CD4-positive, alpha-beta T cell treated with Interleukin-6 for 4 hours (primary cell): ENCODE results near the gene LRRC8A.
"Not testable (repeated sequence)": the region's sequence is repeated elsewhere in the genome, so short reads cannot be mapped to it uniquely, and the experiment has no call there.

ENCODE experiments used
- DNase-seq: peaks from one replicate; pipeline ENCODE4 v3.0.0-alpha.2; 2020; ENCODE audit warnings: mixed read lengths

The LRRC8A gene

GRCh38 chr9:128881884-128882676, at the start of gene LRRC8A, which contains the start of gene KYAT1:
Gene LRRC8A, plus strand, starts transcription at chr9:128882133. Its CDS starts 25,032 bp downstream, at chr9:128907165.
Gene KYAT1, minus strand, starts transcription at chr9:128881950. Its CDS starts 36,545 bp downstream, at chr9:128845405.
- peak; percentile 99 for DNase-seq

DNA sequence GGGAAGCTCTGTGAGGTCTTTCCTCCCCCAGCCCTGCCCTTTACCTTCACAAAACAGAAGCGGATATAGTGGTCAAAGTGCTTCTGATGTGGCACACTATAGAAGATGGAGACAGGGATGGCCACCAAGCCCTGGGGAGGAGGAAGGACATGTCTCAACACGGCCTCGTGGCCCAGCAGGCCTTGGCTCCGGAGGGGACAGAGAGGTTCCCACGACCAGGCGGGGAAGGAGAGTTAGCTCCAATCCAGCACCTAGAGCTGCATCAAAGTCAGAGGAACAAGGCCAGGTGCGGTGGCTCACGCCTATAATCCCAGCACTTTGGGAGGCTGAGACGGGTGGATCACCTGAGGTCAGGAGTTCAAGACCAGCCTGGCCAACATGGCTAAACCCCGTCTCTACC, 48.2 kb upstream of the LRRC8A start:
- no peak for DNase-seq

- no peak for DNase-seq
Observed at GRCh38 chr9:128835246-128836210, 46.4 kb upstream of the LRRC8A start.

DNA sequence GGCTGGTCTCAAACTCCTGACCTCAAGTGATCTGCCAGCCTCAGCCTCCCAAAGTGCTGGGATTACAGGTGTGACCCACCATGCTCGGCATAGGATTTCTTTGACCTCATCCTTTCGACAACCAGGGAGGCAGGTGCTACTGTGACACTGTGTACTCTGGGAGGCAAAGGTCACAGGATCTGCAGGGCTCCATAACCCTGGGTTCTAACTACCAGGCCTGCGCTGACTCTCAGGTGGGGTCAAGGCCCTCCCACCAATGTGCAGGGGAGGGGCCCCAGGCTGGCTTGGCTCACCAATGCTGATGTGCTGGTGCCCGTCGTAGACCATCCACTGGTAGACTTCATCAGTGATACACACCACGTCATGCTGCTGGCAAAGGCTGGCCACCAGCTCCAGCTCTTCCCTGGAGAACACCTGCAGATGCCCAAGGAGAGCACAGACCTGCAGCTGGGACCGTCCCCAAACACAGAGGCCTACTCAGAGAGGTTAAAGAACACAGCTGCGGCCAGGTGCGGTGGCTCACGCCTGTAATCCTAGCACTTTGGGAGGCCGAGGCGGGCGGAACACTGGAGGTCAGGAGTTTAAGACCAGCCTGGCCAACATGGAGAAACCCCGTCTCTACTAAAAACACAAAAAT, 45.3 kb upstream of the LRRC8A start:
- no peak for DNase-seq

DNA sequence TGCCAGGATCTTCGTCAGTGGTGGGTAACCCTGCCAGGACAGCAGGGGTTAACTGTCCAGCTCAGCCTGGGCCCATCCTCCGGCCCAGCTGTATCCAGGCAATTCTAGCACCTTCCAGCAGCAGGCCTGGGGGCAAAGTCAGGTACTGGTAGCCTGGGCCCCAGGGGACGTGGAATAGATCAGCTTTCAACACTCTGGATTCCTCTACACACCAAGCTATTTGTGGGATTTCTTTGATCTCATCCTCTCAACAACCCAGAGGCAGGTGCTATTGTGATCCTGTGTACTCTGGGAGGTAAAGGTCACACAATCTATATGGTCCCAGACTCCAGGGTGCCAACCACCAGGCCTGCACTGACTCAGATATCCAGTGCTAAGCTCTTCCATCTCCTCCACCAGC, 43.6 kb upstream of the LRRC8A start:
- DNase-seq = no peak

DNA sequence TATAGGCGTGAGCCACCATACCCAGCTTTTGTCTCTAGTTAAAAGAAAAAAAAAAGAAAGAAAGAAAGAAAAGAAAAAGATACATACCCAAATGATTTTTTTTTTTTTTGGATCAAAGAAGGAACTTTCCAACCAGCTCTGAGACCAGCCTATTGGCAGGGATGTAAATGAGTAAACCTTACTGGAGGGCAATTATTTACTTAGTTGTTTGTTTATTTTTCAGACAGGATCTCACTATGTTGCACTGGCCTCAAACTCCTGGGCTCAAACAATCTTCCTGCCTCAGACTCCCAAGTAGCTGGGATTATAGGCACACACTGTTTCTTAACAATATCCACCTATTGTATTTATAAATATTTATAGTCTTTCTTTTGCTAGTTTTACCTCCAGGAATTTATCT, 41.4 kb upstream of the LRRC8A start:
- no peak for DNase-seq

GRCh38 chr9:128841694-128842492, 40.0 kb upstream of the LRRC8A start:
- no peak for DNase-seq

DNA sequence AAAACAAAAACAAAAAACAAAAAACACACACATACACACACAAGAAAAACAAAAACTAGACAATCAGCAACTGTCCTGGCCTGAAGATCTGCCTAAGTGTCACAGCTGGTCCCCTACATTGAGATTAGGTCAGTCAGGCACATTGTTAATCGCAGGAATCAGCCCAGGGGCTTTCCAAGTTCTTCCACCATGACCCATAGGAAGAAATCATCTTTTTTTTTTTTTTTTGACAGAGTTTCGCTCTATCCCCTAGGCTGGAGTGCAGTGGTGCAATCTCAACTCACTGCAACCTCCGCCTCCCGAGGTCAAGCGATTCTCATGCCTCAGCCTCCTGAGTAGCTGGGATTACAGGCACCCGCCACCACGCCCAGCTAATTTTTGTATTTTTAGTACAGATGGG, 38.8 kb upstream of the LRRC8A start:
- DNase-seq = not testable (repeated sequence)

- DNase-seq = no peak
Observed at GRCh38 chr9:128845186-128845931, 36.6 kb upstream of the LRRC8A start.

- no peak for DNase-seq
Observed at GRCh38 chr9:128846680-128847030, 35.3 kb upstream of the LRRC8A start.

GRCh38 chr9:128847803-128848202, 34.1 kb upstream of the LRRC8A start:
- DNase-seq = no peak

GRCh38 chr9:128851024-128851423, 30.9 kb upstream of the LRRC8A start:
- not testable (repeated sequence) for DNase-seq

GRCh38 chr9:128851779-128852600, 29.9 kb upstream of the LRRC8A start:
- not testable (repeated sequence) for DNase-seq

- not testable (repeated sequence) for DNase-seq
Observed at GRCh38 chr9:128852646-128853045, 29.3 kb upstream of the LRRC8A start.

DNA sequence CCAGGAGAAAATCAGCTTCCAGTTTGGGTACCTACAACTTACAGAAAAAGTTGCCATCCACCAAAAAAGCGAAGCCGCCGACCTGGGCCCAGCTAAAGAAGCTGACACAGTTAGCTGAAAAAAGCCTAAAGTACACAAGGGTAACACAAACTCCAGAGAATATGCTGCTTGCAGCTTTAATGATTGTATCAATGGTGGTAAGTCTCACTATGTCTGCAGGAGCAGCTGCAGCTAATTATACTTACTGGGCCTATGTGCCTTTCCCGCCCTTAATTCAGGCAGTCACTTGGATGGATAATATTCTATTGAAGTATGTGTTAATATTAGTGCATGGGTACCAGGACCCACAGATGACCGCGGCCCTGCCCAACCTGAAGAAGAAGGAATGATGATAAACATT, 27.5 kb upstream of the LRRC8A start:
- not testable (repeated sequence) for DNase-seq

DNA sequence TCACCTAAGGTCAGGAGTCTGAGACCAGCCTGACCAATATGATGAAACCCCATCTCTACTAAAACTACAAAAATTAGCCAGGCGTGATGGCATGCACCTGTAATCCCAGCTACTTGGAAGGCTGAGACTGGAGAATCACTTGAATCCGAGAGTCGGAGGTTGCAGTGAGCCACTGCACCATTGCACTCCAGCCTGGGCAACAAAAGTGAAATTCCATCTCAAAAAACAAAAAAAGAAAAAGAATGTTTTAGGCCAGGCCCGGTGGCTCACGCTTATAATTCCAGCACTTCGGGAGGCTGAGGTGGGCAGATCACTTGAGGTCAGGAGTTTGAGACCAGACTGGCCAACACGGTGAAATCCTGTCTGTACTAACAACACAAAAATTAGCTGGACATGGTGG, 23.5 kb upstream of the LRRC8A start:
- not testable (repeated sequence) for DNase-seq

GRCh38 chr9:128860937-128861336, 21.0 kb upstream of the LRRC8A start:
- DNase-seq = no peak

- DNase-seq = no peak
Observed at GRCh38 chr9:128861501-128861900, 20.4 kb upstream of the LRRC8A start.

GRCh38 chr9:128862401-128862851, 19.5 kb upstream of the LRRC8A start:
- no peak for DNase-seq

DNA sequence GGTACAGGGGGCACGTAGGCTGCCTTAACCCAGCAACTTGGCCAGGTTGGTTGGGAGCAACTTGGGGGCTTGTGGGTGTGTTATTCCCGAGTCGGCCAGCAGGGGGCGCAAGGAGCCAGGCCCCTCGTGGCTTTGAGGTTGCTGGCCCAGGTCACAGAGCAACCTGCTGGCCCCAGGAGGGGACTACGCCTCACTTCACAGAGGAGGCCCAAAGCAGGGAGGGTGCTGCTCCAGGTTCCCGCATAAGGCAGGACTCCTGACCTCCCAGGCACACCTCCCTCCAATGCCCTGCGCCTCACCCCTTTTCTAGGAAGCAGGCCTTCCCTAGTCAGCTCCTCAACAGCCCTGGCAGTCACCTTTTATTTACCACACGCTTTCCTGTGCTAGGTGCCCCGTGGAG, 18.3 kb upstream of the LRRC8A start:
- DNase-seq = peak; percentile 89
